GM23248 (cell line): ENCODE measurements around the gene PTPRK.

Source experiments
- EZH2 ChIP-seq: fragments of 200-600 bp; sonication (generic); IDR thresholded peaks from 2 replicates; pipeline ENCODE4 v1.6.1; 2018; ENCODE audit warnings: antibody characterized with exemption, mild to moderate bottlenecking; ENCODE audit not compliant: insufficient read depth, poor library complexity, severe bottlenecking
- EZH2phosphoT487 ChIP-seq: fragments of 200-600 bp; sonication (generic); IDR thresholded peaks from 2 replicates; pipeline ENCODE4 v1.6.1; 2018; ENCODE audit warnings: antibody characterized with exemption, moderate library complexity, mild to moderate bottlenecking, low read depth; ENCODE audit not compliant: insufficient read depth

DNA sequence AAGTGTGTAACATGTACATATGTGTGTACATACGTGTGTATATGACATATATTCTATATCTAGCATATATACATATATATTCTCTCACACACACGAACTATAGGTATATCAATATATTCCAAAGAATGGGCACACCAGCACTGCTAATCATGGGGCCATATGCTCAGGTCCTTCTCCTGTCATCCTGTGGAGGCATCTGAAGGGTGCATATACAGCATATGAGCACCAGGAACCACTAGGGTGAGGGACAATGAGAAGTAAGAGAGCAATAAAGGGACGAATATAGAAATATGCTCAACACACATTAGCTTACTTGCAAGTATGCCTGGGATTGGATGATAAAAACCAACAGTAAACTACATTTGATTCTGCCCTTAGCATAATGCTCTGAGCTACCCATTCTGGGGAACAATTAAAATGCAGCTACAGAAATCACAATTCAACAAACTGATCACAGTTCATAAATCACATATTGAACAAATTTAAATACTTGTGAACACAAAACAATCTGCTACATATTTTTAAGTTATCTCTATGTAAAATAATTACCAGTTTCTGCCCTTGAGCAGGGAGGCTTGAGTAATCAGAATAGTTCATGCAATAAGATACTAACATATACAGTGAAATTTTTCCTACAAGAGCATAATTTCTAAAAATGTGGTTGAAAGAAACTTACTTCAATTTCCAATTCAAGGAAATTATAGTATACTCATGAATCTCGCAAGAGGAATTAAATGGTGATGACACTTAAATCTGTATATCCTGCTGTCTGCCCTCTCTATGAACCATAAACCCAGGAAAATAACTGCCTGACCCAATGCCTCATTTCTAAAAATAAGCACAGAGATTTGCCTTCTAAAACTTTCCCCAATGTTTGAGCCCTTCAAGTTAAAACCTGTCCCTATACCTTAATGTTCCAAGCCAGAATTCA is 347.4 kb downstream of the PTPRK start:
- TF ChIP-seq EZH2 (no peak), EZH2phosphoT487 (no peak)
